ENCODE data around the gene TNS1.

DNA sequence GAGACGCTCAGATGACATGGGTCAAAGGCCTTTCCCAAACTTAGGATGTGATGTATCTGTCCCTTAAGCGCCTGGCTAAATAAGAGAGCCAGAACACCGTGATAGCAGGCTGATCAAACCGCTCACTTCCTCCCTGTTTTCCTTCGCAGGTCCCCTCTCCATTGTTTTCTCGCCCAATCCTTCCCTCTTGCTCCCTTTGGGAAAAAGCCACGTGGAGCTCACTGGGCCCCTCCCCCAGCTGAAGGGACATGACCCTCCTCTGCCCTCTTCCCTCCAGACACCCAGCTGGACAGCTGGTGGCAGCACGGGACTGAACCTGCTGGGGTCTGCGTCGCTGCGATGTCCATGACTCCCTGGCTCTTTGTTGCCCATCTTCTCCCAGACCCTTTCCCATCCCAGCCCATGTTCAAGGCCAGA, 201.7 kb downstream of the TNS1 start:
- TF ChIP-seq ELF4 (IDR thresholded peaks at IDR 0.05) = no peak
- TF ChIP-seq NFRKB (IDR thresholded peaks at IDR 0.05) = no peak
- no peak for TF ChIP-seq ARNT (IDR thresholded peaks at IDR 0.05)
- TF ChIP-seq FOXK2 (IDR thresholded peaks at IDR 0.05) = no peak
- TF ChIP-seq ZNF384 (IDR thresholded peaks at IDR 0.05) = no peak
- no peak for TF ChIP-seq HDGF (IDR thresholded peaks at IDR 0.05; ENCODE audit: borderline replicate concordance)
- TF ChIP-seq, protein P1, sequence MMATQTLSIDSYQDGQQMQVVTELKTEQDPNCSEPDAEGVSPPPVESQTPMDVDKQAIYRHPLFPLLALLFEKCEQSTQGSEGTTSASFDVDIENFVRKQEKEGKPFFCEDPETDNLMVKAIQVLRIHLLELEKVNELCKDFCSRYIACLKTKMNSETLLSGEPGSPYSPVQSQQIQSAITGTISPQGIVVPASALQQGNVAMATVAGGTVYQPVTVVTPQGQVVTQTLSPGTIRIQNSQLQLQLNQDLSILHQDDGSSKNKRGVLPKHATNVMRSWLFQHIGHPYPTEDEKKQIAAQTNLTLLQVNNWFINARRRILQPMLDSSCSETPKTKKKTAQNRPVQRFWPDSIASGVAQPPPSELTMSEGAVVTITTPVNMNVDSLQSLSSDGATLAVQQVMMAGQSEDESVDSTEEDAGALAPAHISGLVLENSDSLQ (IDR thresholded peaks at IDR 0.05) = no peak
- no peak for TF ChIP-seq TARDBP (IDR thresholded peaks at IDR 0.05)
- TF ChIP-seq FOXA1 (IDR thresholded peaks at IDR 0.05) = no peak
- no peak for TF ChIP-seq SUZ12 (IDR thresholded peaks at IDR 0.05)

Measured in HEK293T (cell line).